HG02798 (cell line): ENCODE results near the gene GMNC.
"Not testable (repeated sequence)": the region's sequence is repeated elsewhere in the genome, so short reads cannot be mapped to it uniquely, and the experiment has no call there.

Experiments used
- ATAC-seq: cut with Tn5 transposase; IDR thresholded peaks from one replicate; pipeline ENCODE4 v1.9.1; 2021; ENCODE audit warnings: mild to moderate bottlenecking; ENCODE audit not compliant: unreplicated experiment, poor library complexity

GMNC gene

DNA sequence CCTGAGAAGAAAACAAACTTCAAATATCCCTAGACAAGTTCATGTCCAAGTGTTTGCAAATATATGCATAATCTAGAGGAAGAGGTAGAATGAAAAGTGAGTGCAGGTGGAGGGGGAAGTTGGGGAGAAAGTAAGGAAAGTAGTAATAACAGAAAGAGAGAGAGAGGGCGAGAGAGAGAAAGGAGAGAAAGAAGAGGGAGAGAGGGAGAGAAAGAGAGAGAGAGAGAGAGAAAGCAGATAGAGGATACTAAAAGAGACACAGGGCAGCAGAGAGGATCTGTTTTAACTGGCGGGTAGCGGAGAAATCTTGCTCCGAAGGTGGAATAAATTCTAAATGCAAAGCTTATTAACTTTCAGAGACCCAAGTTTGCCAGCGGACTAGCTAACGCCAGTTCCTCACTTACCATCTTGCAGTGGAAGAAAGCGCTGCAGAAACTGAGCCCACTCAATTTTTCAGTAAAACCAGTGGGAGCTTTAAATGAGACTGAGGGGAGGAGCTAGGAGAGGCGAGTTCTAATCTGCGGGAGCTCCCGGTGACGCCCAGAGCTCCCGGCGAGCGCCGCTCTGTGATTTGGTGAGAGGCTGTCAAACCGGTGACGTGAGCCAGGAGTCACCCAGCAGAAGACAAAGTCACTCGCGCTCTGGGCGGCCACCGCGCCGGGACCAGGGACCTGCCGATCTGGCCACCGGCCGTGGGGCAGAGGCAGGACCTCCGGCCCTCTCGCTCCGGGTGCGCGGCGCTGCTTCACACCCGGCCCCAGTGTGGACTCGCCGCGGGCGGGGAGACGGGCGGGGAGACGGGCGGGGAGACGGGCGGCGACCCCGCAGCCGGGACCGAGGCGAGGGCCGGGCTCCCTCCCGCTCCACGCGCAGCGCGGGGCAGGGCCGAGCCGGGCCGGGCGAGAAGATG, at the start of gene GMNC:
Gene GMNC, minus strand, starts transcription at position 486 of the 910 bp plus-strand sequence. Its CDS starts 79 bp downstream, at position 407.
- ATAC-seq, result peak; percentile 74

GRCh38 chr3:190911382-190911781, 48.9 kb upstream of the GMNC start:
- no peak for ATAC-seq

DNA sequence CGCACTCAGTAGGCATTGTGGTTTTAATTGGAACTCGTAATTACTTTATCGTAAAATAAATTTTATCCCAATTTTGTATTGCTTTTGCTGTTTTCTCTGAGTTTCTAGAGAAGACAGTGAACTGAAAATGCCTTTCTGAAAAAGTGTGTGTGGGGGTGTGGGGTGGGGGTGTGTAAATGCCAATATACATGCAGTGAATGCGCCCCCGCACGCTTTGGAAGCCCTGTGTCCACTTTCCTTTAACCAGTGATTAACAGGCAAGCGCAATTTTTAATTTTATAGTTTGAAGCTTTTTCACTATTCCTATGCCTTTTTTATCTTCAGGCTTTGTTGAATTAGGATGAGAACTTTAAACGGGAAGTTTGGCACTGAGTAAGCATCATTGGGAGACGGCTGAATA, 47.4 kb upstream of the GMNC start:
- ATAC-seq, result no peak

- ATAC-seq, result no peak
Observed at GRCh38 chr3:190903156-190903555, 40.7 kb upstream of the GMNC start.

DNA sequence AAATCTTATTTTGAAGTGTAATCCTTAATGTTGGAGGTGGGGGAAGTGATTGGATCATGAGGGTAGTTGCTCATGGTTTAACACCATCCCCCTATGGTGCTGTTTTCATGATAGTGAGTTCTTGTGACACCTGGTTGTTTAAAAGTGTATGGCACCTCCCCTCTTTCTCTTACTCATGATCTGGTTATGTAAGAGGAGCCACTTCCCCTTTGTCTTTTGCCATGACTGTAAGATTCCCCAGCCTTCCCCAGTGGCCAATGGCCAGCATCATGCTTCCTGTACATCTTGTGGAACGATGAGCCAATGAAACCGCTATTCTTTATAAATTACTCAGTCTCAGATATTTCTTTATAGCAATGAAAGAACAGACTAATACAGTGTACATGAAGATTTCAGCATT, 39.8 kb upstream of the GMNC start:
- no peak for ATAC-seq

DNA sequence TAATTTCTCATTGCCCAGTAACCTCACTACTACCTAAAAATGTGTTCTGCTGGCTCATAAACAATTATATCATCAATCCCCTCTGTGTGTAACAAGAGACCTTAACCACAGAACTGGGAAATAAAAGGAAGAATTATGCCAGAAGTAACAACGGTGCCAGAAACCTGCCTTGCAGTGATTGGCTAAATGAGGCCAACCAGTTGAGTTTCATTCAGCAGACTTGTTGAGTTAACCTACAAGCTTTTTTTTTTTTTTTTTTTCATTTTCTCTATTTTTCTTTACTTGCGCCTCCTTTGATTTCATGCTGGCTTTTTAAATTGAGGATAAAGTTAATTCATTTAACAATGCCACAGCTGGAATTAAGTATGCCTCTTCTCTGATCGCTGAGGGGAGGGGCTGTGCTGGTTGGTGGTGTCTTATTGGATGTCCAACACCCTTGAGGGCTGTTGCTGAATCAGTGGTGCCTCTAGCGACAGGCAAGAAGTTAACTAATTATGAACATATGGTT, 30.0 kb upstream of the GMNC start:
- no peak for ATAC-seq

GRCh38 chr3:190886945-190887344, 24.5 kb upstream of the GMNC start:
- peak; percentile 88 for ATAC-seq

DNA sequence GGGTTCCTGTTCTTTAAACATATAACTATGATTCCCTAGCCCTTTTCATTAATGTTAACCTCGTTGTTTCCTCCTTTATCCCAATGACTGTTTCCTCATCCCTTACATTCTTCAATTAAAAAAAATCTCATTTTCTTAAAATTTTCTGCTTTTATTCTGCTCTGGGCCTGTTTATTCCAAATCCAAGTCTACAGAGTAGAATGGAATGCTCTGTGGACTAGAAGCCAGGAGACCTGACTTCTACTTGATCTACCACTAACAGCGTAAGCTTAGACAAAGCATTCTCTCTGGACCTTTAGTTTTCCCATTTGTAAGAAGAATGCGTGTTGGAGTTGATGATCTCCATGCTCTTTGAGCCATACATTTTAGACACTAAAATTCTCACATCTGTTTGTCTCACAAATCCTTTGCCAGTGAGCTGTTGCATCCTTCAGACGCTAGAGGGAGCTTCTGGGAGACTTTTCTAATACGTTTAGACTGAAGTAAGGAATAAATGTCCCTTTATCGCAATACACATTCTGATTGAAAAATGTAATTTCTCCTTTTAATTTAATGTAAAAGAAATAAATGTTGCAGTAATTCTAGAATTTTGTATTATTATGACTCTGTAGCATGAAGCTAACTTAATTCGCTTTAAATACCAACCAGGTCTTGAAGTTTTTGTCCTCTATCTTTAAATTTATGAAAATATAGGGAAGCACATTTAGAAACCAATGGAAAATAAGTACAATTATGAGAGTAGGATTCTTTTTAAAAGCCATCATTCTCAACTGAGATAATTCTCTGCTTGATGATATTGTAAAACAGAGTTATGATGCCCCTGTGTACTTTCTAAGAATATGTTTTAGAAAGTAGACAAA, 21.7 kb upstream of the GMNC start:
- ATAC-seq, result peak; percentile 79

GRCh38 chr3:190883141-190883540, 20.6 kb upstream of the GMNC start:
- no peak for ATAC-seq

DNA sequence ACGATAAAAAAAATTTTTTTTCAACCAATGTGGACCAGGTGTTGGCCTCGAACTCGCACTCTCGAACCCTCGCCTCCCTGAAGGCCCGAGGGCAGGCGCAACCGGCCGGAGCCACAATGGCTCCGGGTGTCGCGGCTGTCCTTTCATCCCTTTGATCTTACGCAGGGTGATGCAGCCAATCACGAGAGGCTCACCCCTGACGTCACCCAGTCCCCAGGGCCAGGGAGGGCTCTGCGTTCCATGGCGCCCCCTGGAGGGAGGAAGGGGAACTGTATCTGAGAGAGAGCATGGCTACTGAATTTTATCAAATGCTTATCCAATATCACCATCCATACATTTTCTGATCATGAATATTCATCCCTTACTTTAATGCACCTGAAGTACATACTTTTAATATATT, 15.4 kb upstream of the GMNC start:
- no peak for ATAC-seq

- not testable (repeated sequence) for ATAC-seq
Observed at GRCh38 chr3:190876433-190876832, 13.9 kb upstream of the GMNC start.

DNA sequence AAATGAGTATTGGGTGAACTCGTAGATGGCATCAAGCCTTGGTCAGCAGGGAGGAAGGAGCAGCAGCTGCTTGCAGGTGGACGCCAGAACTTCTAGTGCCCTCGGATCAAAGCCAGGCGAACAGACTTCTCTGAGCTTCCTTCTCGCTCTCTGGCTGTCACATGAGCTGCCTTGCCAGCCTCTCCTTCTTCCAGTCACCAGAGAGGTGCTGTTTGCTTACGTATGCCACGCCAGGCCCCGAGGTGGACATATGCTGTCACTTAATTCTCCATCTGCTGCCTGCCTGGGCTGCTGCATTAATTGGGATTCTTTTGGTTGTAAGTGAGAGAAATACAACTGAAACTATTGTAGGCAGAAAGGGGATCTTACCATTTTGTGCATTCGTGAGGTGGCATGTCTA, 12.6 kb upstream of the GMNC start:
- ATAC-seq, result not testable (repeated sequence)

DNA sequence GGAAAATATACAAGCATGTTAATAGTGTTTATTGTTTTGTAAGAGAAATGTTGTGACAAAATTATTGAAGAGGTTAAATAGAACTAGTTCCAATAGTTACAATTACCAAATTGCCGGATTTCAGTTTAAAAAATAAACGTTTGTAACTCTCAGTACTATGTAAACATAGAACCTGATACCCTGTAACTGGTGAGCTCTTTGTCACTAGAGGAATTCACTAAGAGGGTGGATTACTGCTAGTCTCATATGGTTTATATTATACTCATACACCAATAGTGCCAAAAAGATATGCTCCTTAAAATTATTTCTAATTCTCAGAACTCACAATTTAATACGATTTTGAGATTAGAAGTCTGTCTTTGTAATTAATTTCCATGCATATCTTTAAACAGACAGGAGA, 7.6 kb upstream of the GMNC start:
- ATAC-seq, result no peak

DNA sequence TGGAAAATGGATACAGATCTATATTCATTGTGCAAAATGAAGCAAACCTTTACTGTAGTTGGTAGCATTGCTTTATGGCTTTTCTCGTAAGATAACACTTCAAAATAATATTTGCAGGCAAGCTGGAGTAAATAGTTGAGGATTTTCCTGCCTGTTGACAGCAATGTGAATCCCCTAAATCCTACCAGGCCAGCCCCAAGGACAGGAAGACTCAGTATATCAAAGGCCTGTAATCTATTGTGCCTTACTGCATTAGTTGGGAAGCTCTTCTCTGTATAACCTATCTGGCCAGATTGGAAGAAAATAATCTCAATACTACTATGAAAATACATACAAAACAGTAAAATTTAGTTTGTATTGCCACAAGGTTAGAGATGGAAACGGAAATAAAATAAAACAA, 4.6 kb upstream of the GMNC start:
- no peak for ATAC-seq

DNA sequence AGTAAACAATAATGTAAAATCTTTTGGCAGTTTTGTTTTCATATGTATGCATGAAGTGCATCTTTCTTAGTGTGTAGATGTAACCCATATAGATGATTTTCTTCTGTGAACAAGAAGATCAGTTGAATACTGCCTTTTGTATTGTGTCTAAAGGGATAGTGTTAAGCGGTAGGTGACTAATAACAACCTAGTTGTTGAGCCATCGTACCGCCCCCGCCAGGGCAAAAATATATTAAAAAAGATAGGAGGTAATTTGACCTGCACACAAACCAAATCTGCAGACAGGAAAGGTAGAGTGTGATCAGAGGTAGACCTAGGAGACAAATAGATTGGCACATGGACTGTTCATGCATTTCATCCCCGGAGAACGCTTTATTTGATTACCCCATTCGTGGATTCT, 3.3 kb upstream of the GMNC start:
- ATAC-seq, result peak; percentile 53

DNA sequence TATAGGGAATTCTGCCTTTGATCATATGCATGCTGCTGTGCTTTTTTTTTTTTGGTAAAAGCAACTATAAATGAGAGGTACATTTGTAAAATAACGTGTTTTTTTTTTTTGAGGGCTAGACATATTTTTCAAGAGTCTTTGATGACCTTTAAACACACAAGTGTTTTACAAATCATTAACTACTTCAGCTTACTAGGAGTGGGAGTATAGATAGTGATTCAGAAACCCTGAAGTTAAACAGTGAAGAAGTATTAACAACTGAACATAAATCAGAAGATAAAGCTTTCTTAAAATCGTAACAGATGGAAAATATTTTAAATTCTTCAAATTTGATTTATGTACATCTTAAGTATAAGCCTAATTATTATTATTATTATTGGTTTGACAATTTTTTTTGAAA, 2.9 kb upstream of the GMNC start:
- peak; percentile 65 for ATAC-seq

- ATAC-seq, result no peak
Observed at GRCh38 chr3:190864002-190864401, 1.5 kb upstream of the GMNC start.

DNA sequence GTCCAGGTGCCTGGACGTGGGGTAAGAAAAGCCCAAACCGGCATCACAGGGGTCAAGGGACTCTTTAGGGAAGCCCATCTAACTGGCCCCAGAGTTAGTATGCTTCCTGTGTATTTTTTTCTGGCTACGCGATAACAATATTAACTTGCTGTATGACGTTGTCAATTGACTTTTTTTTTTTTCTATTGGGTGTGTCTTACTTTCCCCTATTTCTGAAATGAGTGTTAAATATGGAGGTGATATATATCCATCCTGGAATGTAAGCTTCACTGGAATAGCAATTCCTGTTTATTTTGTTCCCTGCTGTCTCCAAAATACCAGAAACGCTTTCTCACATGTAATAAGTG, 598 bp upstream of the GMNC start:
- no peak for ATAC-seq

DNA sequence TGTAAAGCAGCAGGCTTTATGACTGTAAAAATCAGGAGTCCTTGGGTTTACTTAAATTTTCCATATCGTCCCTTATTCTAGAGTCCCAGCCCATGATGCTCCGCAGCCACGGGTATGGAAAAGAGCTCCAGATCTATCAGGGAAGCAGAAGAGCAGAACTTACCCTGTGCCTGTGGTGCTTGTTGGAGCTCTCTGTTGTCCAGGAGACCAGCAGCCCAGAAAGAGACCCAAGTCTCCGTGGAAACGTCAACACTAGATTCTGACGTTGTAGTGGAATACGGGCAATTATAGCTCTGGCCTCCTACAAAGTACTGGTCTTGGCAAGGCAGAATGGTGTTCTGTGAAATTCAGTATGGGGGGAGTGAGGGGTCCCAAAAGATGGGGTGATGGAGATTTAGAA, 2.0 kb downstream of the GMNC start:
- ATAC-seq, result no peak

DNA sequence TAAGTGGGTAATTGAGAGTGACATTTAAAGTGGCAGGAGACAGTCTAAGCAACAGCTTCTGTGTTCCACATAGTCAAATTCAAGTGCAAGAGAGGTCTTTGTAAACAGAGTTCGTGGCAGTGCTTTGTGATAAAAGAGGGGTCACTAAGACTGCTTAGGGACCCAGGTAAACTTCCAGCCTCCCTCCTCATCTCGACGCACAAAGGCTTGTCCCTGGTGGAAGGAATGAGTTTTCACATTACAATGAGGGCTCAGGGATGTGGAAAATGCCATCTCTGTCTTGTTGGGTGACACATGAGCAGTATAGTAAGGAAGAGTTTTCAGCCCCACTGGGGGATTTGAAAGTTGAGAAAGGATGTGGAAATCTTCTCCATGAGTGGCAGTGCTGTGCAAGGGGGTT, 7.3 kb downstream of the GMNC start:
- no peak for ATAC-seq

- ATAC-seq, result no peak
Observed at GRCh38 chr3:190854062-190854461, 8.4 kb downstream of the GMNC start.
